ENCODE measurements around the gene MYO9B.

The MYO9B gene

GRCh38 chr19:17043744-17044143 lies 31.8 kb upstream of the MYO9B start:
- no peaks in the 10 kb centered on the region for H3K9me3 ChIP-seq (ENCODE audit: control insufficient read depth, low read depth, low read length)
- no peaks in the 10 kb centered on the region for H3K4me1 ChIP-seq (ENCODE audit: control insufficient read depth, low read depth, low read length)
- H3K27me3 ChIP-seq (ENCODE audit: control insufficient read depth, insufficient read depth, low read length) = no peaks in the 10 kb centered on the region
- no peak overlapping the region for H3K9ac ChIP-seq (ENCODE audit: low read length)
- no peak overlapping the region for H3K4me3 ChIP-seq (ENCODE audit: low read length)
- H3K36me3 ChIP-seq (ENCODE audit: control insufficient read depth, low read depth, low read length) = peaks cover under 1% of the 10 kb centered on the region
- H3K27ac ChIP-seq (ENCODE audit: low read length) = no peak overlapping the region

GRCh38 chr19:17045907-17046502 lies 29.6 kb upstream of the MYO9B start:
- peaks cover 21% of the 10 kb centered on the region for H3K36me3 ChIP-seq (ENCODE audit: control insufficient read depth, low read depth, low read length)
- H3K27ac ChIP-seq (ENCODE audit: low read length) = no peak overlapping the region
- no peaks in the 10 kb centered on the region for H3K4me1 ChIP-seq (ENCODE audit: control insufficient read depth, low read depth, low read length)
- no peak overlapping the region for H3K4me3 ChIP-seq (ENCODE audit: low read length)
- H3K9ac ChIP-seq (ENCODE audit: low read length) = no peak overlapping the region
- no peaks in the 10 kb centered on the region for H3K9me3 ChIP-seq (ENCODE audit: control insufficient read depth, low read depth, low read length)
- no peaks in the 10 kb centered on the region for H3K27me3 ChIP-seq (ENCODE audit: control insufficient read depth, insufficient read depth, low read length)

GRCh38 chr19:17048885-17049453 lies 26.6 kb upstream of the MYO9B start:
- Histone ChIP-seq H3K27me3 (ENCODE audit: control insufficient read depth, insufficient read depth, low read length) (no peaks in the 10 kb centered on the region), H3K36me3 (ENCODE audit: control insufficient read depth, low read depth, low read length) (peaks cover 42% of the 10 kb centered on the region), H3K4me3 (ENCODE audit: low read length) (no peak overlapping the region), H3K9me3 (ENCODE audit: control insufficient read depth, low read depth, low read length) (no peaks in the 10 kb centered on the region), H3K9ac (ENCODE audit: low read length) (no peak overlapping the region), H3K27ac (ENCODE audit: low read length) (no peak overlapping the region), H3K4me1 (ENCODE audit: control insufficient read depth, low read depth, low read length) (no peaks in the 10 kb centered on the region)

GRCh38 chr19:17049711-17050280 lies 25.8 kb upstream of the MYO9B start:
- Histone ChIP-seq H3K4me1 (ENCODE audit: control insufficient read depth, low read depth, low read length) (no peaks in the 10 kb centered on the region), H3K9me3 (ENCODE audit: control insufficient read depth, low read depth, low read length) (no peaks in the 10 kb centered on the region), H3K9ac (ENCODE audit: low read length) (no peak overlapping the region), H3K4me3 (ENCODE audit: low read length) (no peak overlapping the region), H3K27ac (ENCODE audit: low read length) (no peak overlapping the region), H3K27me3 (ENCODE audit: control insufficient read depth, insufficient read depth, low read length) (no peaks in the 10 kb centered on the region), H3K36me3 (ENCODE audit: control insufficient read depth, low read depth, low read length) (peaks cover 47% of the 10 kb centered on the region)

- Histone ChIP-seq H3K9me3 (ENCODE audit: control insufficient read depth, low read depth, low read length) (peaks cover under 1% of the 10 kb centered on the region), H3K4me1 (ENCODE audit: control insufficient read depth, low read depth, low read length) (no peaks in the 10 kb centered on the region), H3K4me3 (ENCODE audit: low read length) (no peak overlapping the region), H3K27me3 (ENCODE audit: control insufficient read depth, insufficient read depth, low read length) (no peaks in the 10 kb centered on the region), H3K36me3 (ENCODE audit: control insufficient read depth, low read depth, low read length) (peaks cover 53% of the 10 kb centered on the region), H3K9ac (ENCODE audit: low read length) (no peak overlapping the region), H3K27ac (ENCODE audit: low read length) (no peak overlapping the region)
Observed at GRCh38 chr19:17052439-17052838, 23.1 kb upstream of the MYO9B start.

- Histone ChIP-seq H3K4me3 (ENCODE audit: low read length) (no peak overlapping the region), H3K36me3 (ENCODE audit: control insufficient read depth, low read depth, low read length) (peaks cover 65% of the 10 kb centered on the region), H3K27ac (ENCODE audit: low read length) (no peak overlapping the region), H3K27me3 (ENCODE audit: control insufficient read depth, insufficient read depth, low read length) (no peaks in the 10 kb centered on the region), H3K4me1 (ENCODE audit: control insufficient read depth, low read depth, low read length) (no peaks in the 10 kb centered on the region), H3K9ac (ENCODE audit: low read length) (no peak overlapping the region), H3K9me3 (ENCODE audit: control insufficient read depth, low read depth, low read length) (peaks cover 14% of the 10 kb centered on the region)
Observed at GRCh38 chr19:17054746-17055145, 20.8 kb upstream of the MYO9B start.

GRCh38 chr19:17055636-17056035 lies 19.9 kb upstream of the MYO9B start:
- Histone ChIP-seq H3K27ac (ENCODE audit: low read length) (no peak overlapping the region), H3K4me3 (ENCODE audit: low read length) (no peak overlapping the region), H3K27me3 (ENCODE audit: control insufficient read depth, insufficient read depth, low read length) (no peaks in the 10 kb centered on the region), H3K36me3 (ENCODE audit: control insufficient read depth, low read depth, low read length) (peaks cover 61% of the 10 kb centered on the region), H3K4me1 (ENCODE audit: control insufficient read depth, low read depth, low read length) (no peaks in the 10 kb centered on the region), H3K9ac (ENCODE audit: low read length) (no peak overlapping the region), H3K9me3 (ENCODE audit: control insufficient read depth, low read depth, low read length) (peaks cover 14% of the 10 kb centered on the region)

GRCh38 chr19:17058236-17058635 lies 17.3 kb upstream of the MYO9B start:
- no peak overlapping the region for H3K27ac ChIP-seq (ENCODE audit: low read length)
- H3K27me3 ChIP-seq (ENCODE audit: control insufficient read depth, insufficient read depth, low read length) = no peaks in the 10 kb centered on the region
- peaks cover 14% of the 10 kb centered on the region for H3K9me3 ChIP-seq (ENCODE audit: control insufficient read depth, low read depth, low read length)
- peaks cover 49% of the 10 kb centered on the region for H3K36me3 ChIP-seq (ENCODE audit: control insufficient read depth, low read depth, low read length)
- H3K4me3 ChIP-seq (ENCODE audit: low read length) = no peak overlapping the region
- H3K9ac ChIP-seq (ENCODE audit: low read length) = no peak overlapping the region
- H3K4me1 ChIP-seq (ENCODE audit: control insufficient read depth, low read depth, low read length) = no peaks in the 10 kb centered on the region

GRCh38 chr19:17060802-17061201 lies 14.8 kb upstream of the MYO9B start:
- Histone ChIP-seq H3K4me3 (ENCODE audit: low read length) (no peak overlapping the region), H3K27ac (ENCODE audit: low read length) (no peak overlapping the region), H3K9ac (ENCODE audit: low read length) (no peak overlapping the region), H3K27me3 (ENCODE audit: control insufficient read depth, insufficient read depth, low read length) (no peaks in the 10 kb centered on the region), H3K4me1 (ENCODE audit: control insufficient read depth, low read depth, low read length) (no peaks in the 10 kb centered on the region), H3K9me3 (ENCODE audit: control insufficient read depth, low read depth, low read length) (peaks cover 14% of the 10 kb centered on the region), H3K36me3 (ENCODE audit: control insufficient read depth, low read depth, low read length) (peaks cover 35% of the 10 kb centered on the region)

GRCh38 chr19:17061205-17061604 lies 14.4 kb upstream of the MYO9B start:
- Histone ChIP-seq H3K27me3 (ENCODE audit: control insufficient read depth, insufficient read depth, low read length) (no peaks in the 10 kb centered on the region), H3K9ac (ENCODE audit: low read length) (no peak overlapping the region), H3K27ac (ENCODE audit: low read length) (no peak overlapping the region), H3K36me3 (ENCODE audit: control insufficient read depth, low read depth, low read length) (peaks cover 37% of the 10 kb centered on the region), H3K4me3 (ENCODE audit: low read length) (no peak overlapping the region), H3K4me1 (ENCODE audit: control insufficient read depth, low read depth, low read length) (no peaks in the 10 kb centered on the region), H3K9me3 (ENCODE audit: control insufficient read depth, low read depth, low read length) (peaks cover 14% of the 10 kb centered on the region)

- Histone ChIP-seq H3K9me3 (ENCODE audit: control insufficient read depth, low read depth, low read length) (peaks cover 14% of the 10 kb centered on the region), H3K27ac (ENCODE audit: low read length) (no peak overlapping the region), H3K36me3 (ENCODE audit: control insufficient read depth, low read depth, low read length) (peaks cover 40% of the 10 kb centered on the region), H3K9ac (ENCODE audit: low read length) (no peak overlapping the region), H3K4me1 (ENCODE audit: control insufficient read depth, low read depth, low read length) (no peaks in the 10 kb centered on the region), H3K27me3 (ENCODE audit: control insufficient read depth, insufficient read depth, low read length) (no peaks in the 10 kb centered on the region), H3K4me3 (ENCODE audit: low read length) (no peak overlapping the region)
Observed at GRCh38 chr19:17061691-17062090, 13.9 kb upstream of the MYO9B start.

GRCh38 chr19:17063428-17063827 lies 12.1 kb upstream of the MYO9B start:
- H3K9me3 ChIP-seq (ENCODE audit: control insufficient read depth, low read depth, low read length) = peaks cover 3% of the 10 kb centered on the region
- no peak overlapping the region for H3K9ac ChIP-seq (ENCODE audit: low read length)
- peaks cover 4% of the 10 kb centered on the region for H3K4me1 ChIP-seq (ENCODE audit: control insufficient read depth, low read depth, low read length)
- H3K27ac ChIP-seq (ENCODE audit: low read length) = no peak overlapping the region
- no peaks in the 10 kb centered on the region for H3K27me3 ChIP-seq (ENCODE audit: control insufficient read depth, insufficient read depth, low read length)
- no peak overlapping the region for H3K4me3 ChIP-seq (ENCODE audit: low read length)
- peaks cover 29% of the 10 kb centered on the region for H3K36me3 ChIP-seq (ENCODE audit: control insufficient read depth, low read depth, low read length)

Data from iPS-18a (cell line).